ENCODE measurements around the gene ZNF667.

ZNF667 gene

DNA sequence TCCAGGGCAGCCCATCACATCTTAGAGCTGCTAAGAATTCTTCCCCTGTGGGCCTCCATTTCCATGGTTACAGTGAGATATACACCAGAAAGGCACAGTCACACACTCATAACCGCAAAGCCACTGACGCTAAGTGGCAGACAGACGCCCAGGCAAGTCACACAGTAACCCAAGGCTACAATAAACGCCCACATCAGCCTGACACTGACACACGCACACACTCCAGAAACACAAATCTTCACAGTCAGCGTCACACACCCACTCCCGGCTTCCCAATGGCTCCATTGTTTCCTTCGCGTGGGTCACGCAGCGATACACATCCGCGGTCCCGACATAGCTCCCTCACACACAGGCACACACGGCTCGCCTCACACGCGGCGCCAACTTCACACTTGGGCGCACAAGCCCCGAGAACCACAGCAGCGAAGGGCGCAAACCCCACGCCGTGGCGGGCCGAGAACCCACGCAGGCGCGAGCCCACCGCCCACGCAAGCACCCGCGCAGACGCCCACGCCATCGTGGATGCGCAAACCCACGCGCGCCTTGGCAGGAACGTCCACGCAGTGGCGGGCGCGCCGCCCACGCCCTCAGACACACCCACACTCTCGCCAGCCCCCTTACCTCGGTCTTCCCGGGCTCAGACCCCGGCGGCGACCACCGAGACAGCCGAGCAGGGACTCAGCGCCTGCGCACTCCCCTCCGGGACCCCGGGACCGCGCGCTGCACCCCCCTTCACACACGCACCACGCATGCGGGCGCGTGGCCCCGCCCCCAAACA, at the start of gene ZNF667:
ZNF667 (minus strand) TSS at position 695 of the 778 bp plus-strand sequence. CDS start 14,975 bp downstream, outside the sequence.
- no peak for DNase-seq (ENCODE audit: low spot score)

GRCh38 chr19:56525214-56525860, 48.2 kb upstream of the ZNF667 start:
- DNase-seq (ENCODE audit: low spot score), result no peak

GRCh38 chr19:56508290-56508778, 31.2 kb upstream of the ZNF667 start:
- no peak for DNase-seq (ENCODE audit: low spot score)

DNA sequence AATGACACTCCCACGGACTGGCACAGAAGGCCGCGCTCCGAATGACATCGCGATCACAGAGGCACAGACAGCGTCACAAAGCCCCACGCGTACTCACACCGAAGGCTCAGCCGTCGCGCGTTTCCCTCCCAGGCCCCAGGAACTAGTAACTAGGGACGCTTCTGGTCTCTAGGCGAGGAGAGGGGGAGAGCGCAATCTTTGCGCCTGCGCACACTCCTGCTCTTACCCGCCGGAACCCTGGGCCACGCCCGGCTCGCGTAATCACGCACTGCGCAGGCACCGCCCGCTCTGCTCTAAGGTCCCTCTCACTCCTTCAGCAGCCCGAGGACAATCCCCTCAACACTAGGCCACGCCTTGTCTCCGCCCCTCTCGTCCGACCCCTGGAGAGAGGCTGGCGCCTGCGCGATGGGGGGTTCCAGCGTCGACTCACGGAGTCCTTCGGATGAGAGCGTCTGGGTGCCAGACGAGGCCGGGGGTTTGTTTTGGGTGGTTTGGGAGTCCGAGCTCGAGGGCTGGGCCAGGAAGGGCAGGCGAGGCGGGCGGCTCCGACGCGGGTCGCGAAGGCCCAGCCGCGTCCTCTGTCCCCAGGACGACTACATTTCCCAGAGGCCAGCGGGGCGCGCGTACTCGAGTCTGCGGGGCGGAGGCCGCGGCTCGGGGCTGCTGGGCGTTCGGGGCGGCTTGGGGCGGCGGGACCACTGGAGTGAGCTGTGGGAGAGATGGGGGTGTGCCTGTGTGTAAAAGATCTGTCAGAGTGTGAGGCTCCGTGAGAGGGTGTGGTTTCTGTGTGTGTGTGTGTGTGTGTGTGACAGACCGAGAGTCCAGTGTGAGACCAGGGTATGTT, 30.5 kb upstream of the ZNF667 start, which contains the start of gene ZNF471:
ZNF471 (plus strand) TSS at position 410 of the 844 bp plus-strand sequence. CDS start 3,717 bp downstream, outside the sequence.
- DNase-seq (ENCODE audit: low spot score), result no peak

DNA sequence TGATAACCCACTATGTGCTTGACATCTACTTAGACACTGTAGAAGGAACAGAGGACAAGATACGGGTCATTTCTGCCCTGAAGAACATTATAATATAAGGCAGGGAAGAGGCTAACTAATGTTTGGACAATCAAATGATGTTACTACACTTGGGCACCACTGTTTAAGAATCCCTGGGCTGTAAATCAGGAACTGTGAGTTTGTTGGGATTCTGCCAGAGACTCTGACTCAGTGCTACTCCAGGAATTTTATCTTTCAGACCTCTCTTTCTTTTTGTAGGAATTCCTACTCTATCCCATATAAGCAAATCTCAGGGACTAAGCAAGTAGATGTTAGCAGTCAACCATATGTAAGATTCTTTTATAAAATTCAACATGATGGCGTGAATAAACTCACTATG, 27.4 kb upstream of the ZNF667 start:
- DNase-seq (ENCODE audit: low spot score), result no peak

DNA sequence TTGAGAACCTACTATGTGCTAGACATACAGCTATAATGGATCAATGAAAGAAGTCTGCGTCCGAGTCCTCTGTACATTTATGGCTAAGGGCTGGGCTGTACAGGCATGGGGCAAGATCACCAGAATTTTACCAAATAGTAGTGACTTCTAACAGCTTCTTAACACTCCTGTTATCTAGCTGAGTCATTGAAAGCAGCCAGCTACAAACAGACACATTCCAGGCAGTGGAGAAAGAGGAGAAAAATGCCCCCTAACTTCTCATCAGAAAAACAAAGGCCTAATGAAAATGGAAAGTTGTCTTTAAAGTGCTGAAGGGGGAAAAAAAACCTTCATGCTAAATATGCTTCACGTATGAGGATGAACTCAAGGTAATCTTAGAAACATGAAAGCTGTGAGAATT, 14.3 kb upstream of the ZNF667 start:
- DNase-seq (ENCODE audit: low spot score), result no peak

DNA sequence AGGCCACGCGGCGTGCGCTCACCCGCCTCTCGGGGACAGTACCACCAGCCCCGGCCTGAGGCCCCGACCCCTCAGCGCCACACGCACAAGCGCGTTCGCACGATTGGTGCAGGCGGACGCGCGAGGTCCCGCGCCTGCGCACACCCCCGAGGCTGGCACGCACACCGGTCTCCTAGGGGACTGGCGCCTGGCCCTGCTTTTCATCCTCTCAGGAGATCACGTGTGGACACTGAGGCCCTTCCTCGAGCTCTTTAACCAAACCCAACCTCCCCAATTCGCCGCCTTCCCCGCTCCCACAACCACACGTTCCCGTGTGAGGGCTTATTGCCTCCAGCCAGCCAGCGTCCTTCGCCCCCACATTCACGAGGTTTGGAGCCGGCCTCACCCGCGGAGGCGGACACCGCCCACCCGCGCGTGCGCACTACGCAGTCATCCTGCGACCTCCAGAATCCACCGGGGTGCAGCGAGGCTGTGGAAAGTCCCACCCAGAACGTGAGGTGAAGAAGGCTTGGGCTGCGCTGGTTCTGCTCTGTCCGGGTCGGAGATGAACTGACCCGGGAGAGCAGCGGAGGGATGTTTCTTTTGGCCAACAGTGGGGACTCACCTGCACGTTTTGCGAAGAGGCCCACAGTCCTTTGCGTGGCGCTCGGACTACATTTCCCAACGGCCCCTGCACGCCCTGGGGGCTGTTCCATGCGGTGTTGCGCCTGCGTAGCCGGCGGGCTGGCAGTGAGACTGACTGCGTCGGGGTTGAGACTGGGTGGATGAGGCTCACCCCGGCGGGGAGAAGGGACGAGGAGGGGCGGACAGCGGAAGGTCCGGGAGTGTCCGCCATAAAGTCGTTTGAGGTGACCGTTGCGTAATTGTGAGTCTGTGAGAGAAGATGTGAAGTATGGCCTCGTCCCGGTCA, 539 bp upstream of the ZNF667 start:
- DNase-seq (ENCODE audit: low spot score), result no peak

DNA sequence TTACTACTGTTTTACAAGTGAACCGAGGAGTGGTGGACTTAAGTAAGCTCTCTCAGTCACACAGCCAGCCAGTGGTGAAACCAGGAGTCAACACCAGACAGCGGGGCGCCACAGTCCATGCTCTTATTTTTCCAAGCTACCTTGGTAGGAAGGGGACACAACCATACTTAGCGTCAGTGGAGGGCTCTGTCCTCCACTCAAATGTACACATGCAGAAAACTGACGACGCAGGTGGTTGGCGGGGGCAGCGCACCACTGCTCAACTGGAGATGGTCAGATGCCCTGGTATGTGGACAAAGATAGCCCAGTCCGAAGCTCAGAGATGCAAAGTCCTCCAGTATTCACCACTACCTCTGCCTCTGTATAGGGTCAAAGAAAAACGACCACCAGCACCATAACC, 1.1 kb downstream of the ZNF667 start:
- no peak for DNase-seq (ENCODE audit: low spot score)

GRCh38 chr19:56474308-56474707, 2.8 kb downstream of the ZNF667 start:
- no peak for DNase-seq (ENCODE audit: low spot score)

DNA sequence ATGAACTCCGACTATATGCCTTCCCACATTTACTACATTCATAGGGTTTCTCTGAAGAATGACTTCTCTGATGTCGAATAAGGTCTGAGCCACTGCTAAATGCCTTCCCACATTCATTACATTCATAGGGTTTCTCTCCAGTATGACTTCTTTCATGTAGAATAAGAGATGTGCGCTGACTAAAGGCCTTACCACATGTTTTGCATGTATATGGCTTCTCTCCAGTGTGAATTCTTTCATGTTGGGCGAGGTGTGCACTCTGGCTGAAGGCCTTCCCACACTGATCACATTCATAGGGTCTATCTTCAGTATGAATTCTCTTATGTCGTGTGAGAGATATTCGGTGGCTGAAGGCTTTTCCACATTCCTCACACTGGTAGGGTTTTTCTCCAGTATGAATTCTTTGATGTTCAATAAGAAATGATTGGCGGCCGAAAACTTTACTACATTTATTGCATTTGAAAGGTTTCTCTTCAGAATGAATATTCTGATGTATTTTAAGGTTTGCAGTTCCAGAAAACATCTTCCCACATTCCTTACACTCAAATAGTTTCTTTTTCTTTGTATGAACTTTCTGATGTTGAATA, 35.8 kb downstream of the ZNF667 start:
- DNase-seq (ENCODE audit: low spot score), result no peak

- DNase-seq (ENCODE audit: low spot score), result no peak
Measured at GRCh38 chr19:56423985-56424353, 53.2 kb downstream of the ZNF667 start.

DNA sequence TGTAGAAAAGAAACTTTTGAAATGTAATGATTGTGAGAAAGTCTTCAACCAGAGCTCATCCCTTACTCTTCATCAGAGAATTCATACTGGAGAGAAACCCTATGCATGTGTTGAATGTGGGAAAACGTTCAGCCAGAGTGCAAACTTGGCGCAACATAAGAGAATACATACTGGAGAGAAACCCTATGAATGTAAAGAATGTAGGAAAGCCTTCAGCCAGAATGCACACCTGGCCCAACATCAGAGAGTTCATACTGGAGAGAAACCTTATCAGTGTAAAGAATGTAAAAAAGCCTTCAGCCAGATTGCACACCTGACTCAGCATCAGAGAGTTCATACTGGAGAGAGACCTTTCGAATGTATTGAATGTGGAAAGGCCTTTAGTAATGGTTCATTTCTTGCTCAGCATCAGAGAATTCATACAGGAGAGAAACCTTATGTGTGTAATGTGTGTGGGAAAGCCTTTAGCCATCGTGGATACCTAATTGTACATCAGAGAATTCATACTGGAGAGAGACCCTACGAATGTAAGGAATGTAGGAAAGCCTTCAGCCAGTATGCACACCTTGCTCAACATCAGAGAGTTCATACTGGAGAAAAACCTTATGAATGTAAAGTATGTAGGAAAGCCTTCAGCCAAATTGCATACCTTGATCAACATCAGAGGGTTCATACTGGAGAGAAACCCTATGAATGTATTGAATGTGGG, 53.7 kb downstream of the ZNF667 start:
- DNase-seq (ENCODE audit: low spot score), result no peak

GRCh38 chr19:56405062-56405461, 72.1 kb downstream of the ZNF667 start:
- no peak for DNase-seq (ENCODE audit: low spot score)

DNA sequence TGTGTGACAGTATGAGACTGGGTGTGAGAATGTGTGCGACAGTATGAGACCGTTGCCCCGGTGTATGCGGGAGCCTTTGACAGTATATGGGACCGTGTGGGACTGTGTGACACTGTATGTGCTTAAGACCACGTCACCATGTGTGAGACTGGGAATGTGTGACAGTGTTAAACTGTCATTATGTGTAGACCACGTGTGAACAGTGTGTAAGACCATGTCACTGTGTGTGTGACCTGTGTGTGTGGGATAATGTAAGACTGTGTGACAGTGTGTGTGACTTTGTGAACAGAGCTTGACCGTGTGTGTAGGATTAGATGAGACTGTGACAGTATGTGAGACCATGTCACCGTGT, 72.5 kb downstream of the ZNF667 start:
- DNase-seq (ENCODE audit: low spot score), result no peak

DNA sequence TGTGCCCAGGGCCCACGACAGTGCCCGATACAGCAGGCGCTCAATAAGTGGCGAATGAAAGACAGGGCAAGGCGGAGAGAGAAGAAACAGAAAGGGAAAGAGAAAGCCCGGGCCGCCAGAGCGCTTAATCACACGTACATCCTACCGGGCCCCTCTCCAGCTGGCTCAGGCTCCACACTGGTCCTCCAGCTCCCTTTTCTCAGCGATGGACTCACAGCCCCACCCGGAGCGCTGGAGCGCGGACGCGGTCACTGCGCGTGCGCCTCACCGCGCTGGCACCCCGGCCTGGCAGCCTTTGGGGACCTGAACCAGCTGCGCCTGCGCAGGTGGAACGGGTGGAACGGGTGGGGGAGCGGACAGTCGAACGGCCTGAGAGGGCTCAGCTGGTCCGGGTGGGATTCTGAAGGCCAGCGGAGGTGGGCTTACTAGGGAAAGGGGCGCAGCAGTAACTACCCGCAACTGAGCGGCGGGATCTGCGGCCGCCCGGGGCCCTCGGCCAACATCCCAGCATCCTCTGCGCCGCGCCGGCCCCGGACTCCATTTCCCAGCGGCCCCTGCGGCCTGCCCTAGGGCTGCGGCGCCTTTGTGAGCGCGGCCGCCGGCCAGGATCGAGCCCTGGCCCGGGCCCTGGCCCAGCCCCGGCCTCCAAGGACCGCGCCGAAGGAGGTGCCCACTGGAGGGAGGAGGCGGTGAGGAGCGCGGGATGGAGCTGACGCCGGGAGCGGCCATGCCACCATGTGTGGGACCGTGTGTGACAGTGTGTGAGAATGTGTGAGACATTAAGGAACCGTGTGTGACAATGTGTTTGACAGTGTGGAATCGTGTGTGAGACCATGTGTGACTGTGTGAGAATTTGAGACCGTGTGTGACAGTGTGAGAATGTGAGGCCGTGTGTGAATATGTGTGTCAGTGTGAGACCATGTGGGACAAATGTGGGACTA, 73.1 kb downstream of the ZNF667 start, which contains the start of gene ZNF583:
ZNF583 (plus strand) TSS at position 569 of the 941 bp plus-strand sequence. CDS start 2,783 bp downstream, outside the sequence.
- peak; percentile 60 for DNase-seq (ENCODE audit: low spot score)

DNA sequence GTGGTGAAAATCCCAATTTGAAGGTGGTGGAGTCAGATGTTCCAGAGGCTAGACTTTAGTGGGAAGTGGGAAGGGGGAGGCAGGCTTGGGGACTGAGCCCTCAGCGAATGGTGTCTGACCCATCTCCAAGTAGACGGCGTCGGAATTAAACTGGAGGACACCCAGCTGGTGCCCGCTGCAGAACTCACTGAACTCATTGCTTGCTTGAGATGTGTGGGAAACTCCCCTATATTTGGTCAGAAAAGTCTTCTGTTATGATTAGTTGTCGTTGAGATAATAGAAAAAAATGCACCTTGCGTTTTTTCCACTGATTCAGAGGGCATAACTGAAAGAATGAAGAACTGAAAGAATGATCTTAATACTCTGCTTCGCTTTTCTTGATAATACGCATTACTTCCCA, 73.9 kb downstream of the ZNF667 start:
- DNase-seq (ENCODE audit: low spot score), result no peak

GRCh38 chr19:56400485-56400884, 76.7 kb downstream of the ZNF667 start:
- no peak for DNase-seq (ENCODE audit: low spot score)

- no peak for DNase-seq (ENCODE audit: low spot score)
Measured at GRCh38 chr19:56398809-56399208, 78.3 kb downstream of the ZNF667 start.

Measured in COLO829 (cell line).